ENCODE measurements around the gene PDGFRA. TPM values are rescaled to one million over a fixed set of nuclear protein-coding genes. Genes with fewer than 3 reads are reported as not detected.

PDGFRA gene
- total RNA-seq, 2 donors from 2014 or later: 7.8 to 10.7 TPM

GRCh38 chr4:54199919-54200318 lies 29.2 kb upstream of the PDGFRA start:
- Mint-ChIP-seq H3K27ac (no peak overlapping the region), H3K4me1 (peaks cover 23% of the 10 kb centered on the region), H3K9me3 (peaks cover 16% of the 10 kb centered on the region), H3K36me3 (ENCODE audit: low read depth) (no peaks in the 10 kb centered on the region), H3K4me3 (no peak overlapping the region), H3K27me3 (ENCODE audit: insufficient read depth) (no peaks in the 10 kb centered on the region)
- H3K4me1 ChIP-seq (ENCODE audit: control insufficient read depth, insufficient read depth, low read length): peaks cover 12% of the 10 kb centered on the region
- WGBS, 2 experiments (ENCODE audit: insufficient coverage in 1 of 2, insufficient read length in 1 of 2): 64 to 95% methylated on average over 3 to 5 of the region's 5 CpGs
- H3K9ac ChIP-seq (ENCODE audit: extremely low read depth, low read length, poor library complexity, severe bottlenecking): no peak overlapping the region
- H3K36me3 ChIP-seq (ENCODE audit: control insufficient read depth, insufficient read depth, low read length): no peaks in the 10 kb centered on the region
- no peaks in the 10 kb centered on the region for H3K27me3 ChIP-seq (ENCODE audit: control insufficient read depth, insufficient read depth, low read length, poor library complexity, severe bottlenecking)
- no peak for DNase-seq
- H3K4me3 ChIP-seq (ENCODE audit: low read length): no peak overlapping the region
- H3K27ac ChIP-seq (ENCODE audit: low read depth, low read length): no peak overlapping the region
- peaks cover 19% of the 10 kb centered on the region for H3K9me3 ChIP-seq (ENCODE audit: control insufficient read depth, low read length)
- TF ChIP-seq CTCF (conservative IDR thresholded peaks at IDR 0.05): no peak

- Mint-ChIP-seq H3K4me3 (no peak overlapping the region), H3K9me3 (peaks cover 3% of the 10 kb centered on the region)
These were observed 19.5 kb upstream of the PDGFRA start for GRCh38 chr4:54209617-54210016.

GRCh38 chr4:54213001-54213400 lies 16.1 kb upstream of the PDGFRA start:
- Mint-ChIP-seq H3K9me3 (peaks cover 3% of the 10 kb centered on the region), H3K36me3 (ENCODE audit: low read depth) (no peaks in the 10 kb centered on the region), H3K4me3 (no peak overlapping the region), H3K27ac (no peak overlapping the region), H3K4me1 (peaks cover 35% of the 10 kb centered on the region), H3K27me3 (ENCODE audit: insufficient read depth) (peaks cover 25% of the 10 kb centered on the region)
- WGBS, 2 experiments (ENCODE audit: insufficient coverage in 1 of 2, insufficient read length in 1 of 2): 94 to 96% methylated on average over 2 to 3 of the region's 3 CpGs
- DNase-seq: no peak
- Histone ChIP-seq H3K4me3 (ENCODE audit: low read length) (no peak overlapping the region), H3K9ac (ENCODE audit: extremely low read depth, low read length, poor library complexity, severe bottlenecking) (no peak overlapping the region), H3K9me3 (ENCODE audit: control insufficient read depth, low read length) (no peaks in the 10 kb centered on the region), H3K36me3 (ENCODE audit: control insufficient read depth, insufficient read depth, low read length) (no peaks in the 10 kb centered on the region), H3K27me3 (ENCODE audit: control insufficient read depth, insufficient read depth, low read length, poor library complexity, severe bottlenecking) (peaks cover 6% of the 10 kb centered on the region), H3K4me1 (ENCODE audit: control insufficient read depth, insufficient read depth, low read length) (peaks cover 6% of the 10 kb centered on the region), H3K27ac (ENCODE audit: low read depth, low read length) (no peak overlapping the region)
- no peak for TF ChIP-seq CTCF (conservative IDR thresholded peaks at IDR 0.05)

More at GRCh38 chr4:54209617-54210016, 19.5 kb upstream of the PDGFRA start:
- Histone ChIP-seq H3K27me3 (ENCODE audit: control insufficient read depth, insufficient read depth, low read length, poor library complexity, severe bottlenecking) (no peaks in the 10 kb centered on the region), H3K4me1 (ENCODE audit: control insufficient read depth, insufficient read depth, low read length) (peaks cover 4% of the 10 kb centered on the region), H3K4me3 (ENCODE audit: low read length) (no peak overlapping the region), H3K9ac (ENCODE audit: extremely low read depth, low read length, poor library complexity, severe bottlenecking) (no peak overlapping the region), H3K27ac (ENCODE audit: low read depth, low read length) (no peak overlapping the region), H3K9me3 (ENCODE audit: control insufficient read depth, low read length) (no peaks in the 10 kb centered on the region), H3K36me3 (ENCODE audit: control insufficient read depth, insufficient read depth, low read length) (no peaks in the 10 kb centered on the region)
- H3K27me3 Mint-ChIP-seq (ENCODE audit: insufficient read depth): peaks cover 10% of the 10 kb centered on the region
- WGBS, 2 experiments (ENCODE audit: insufficient coverage in 1 of 2, insufficient read length in 1 of 2): 90 to 100% methylated on average over 2 of the region's 2 CpGs
- peaks cover 19% of the 10 kb centered on the region for H3K4me1 Mint-ChIP-seq
- H3K27ac Mint-ChIP-seq: no peak overlapping the region
- no peak for DNase-seq
- no peaks in the 10 kb centered on the region for H3K36me3 Mint-ChIP-seq (ENCODE audit: low read depth)
- TF ChIP-seq CTCF (conservative IDR thresholded peaks at IDR 0.05): no peak

All from endodermal cell (in vitro differentiated cells).